Neural crest cell (in vitro differentiated cells): ENCODE data around the gene CACNA2D3. TPM values are rescaled to one million over a fixed set of nuclear protein-coding genes. Genes with fewer than 3 reads are reported as not detected.

Experiments
- DNase-seq: peaks from one replicate; pipeline ENCODE4 v3.0.0; 2021; ENCODE audit warnings: low read depth, mixed read lengths, low spot score
- H3K27ac Mint-ChIP-seq: one replicate; pipeline ENCODE4 v1.8.0; 2021; ENCODE audit warnings: mild to moderate bottlenecking, mixed read lengths; ENCODE audit not compliant: unreplicated experiment
- H3K27me3 Mint-ChIP-seq: 2 replicates; pipeline ENCODE4 v1.8.0; 2021; ENCODE audit warnings: low read depth, mild to moderate bottlenecking, mixed read lengths
- H3K36me3 Mint-ChIP-seq: 2 replicates; pipeline ENCODE4 v1.8.0; 2021; ENCODE audit warnings: low read depth, mild to moderate bottlenecking, mixed read lengths
- H3K4me1 Mint-ChIP-seq: 2 replicates; pipeline ENCODE4 v1.8.0; 2021; ENCODE audit warnings: mixed read lengths
- H3K4me3 Mint-ChIP-seq: one replicate; pipeline ENCODE4 v1.8.0; 2021; ENCODE audit warnings: mild to moderate bottlenecking, mixed read lengths
- H3K9me3 Mint-ChIP-seq: 2 replicates; pipeline ENCODE4 v1.8.0; 2021; ENCODE audit warnings: mixed read lengths
- CTCF ChIP-seq: fragments of 200-600 bp; sonication (generic); conservative IDR thresholded peaks from 2 replicates; pipeline ENCODE4 v1.5.0; 2021; ENCODE audit warnings: antibody characterized with exemption, mild to moderate bottlenecking
- total RNA-seq: library from RNA; stranded (reverse); gene quantifications from 2 replicates; pipeline ENCODE4 v1.2.1, GENCODE V29; 2021

Gene CACNA2D3
- total RNA-seq, 1 donor from 2014 or later, result 0.82 TPM

DNA sequence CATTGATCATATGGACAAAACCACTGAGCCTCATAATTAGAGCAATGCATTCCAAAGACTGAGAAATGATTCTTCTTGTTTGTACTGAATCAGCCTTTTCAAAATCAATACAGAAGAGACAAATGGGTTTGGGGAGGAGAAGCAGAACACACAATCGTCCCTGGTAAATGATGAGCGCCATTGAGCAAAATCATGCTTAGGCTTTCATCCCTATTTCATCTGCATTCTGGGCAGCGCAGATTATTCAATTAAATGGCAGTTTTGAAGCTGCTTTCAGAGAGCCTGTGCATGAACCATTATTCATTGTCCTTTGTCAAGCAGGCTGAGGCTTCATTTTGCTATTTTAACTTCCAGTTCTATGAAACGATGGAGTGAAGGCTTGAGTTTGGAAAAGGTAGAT, 371.9 kb downstream of the CACNA2D3 start:
- H3K36me3 Mint-ChIP-seq, result no peaks in the 10 kb centered on the region
- H3K27ac Mint-ChIP-seq, result no peak overlapping the region
- H3K4me3 Mint-ChIP-seq, result no peak overlapping the region
- peaks cover 2% of the 10 kb centered on the region for H3K9me3 Mint-ChIP-seq
- no peaks in the 10 kb centered on the region for H3K4me1 Mint-ChIP-seq
- TF ChIP-seq CTCF, result no peak
- H3K27me3 Mint-ChIP-seq, result no peaks in the 10 kb centered on the region
- DNase-seq, result no peak

- H3K9me3 Mint-ChIP-seq, result peaks cover 3% of the 10 kb centered on the region
- H3K36me3 Mint-ChIP-seq, result no peaks in the 10 kb centered on the region
- no peaks in the 10 kb centered on the region for H3K4me1 Mint-ChIP-seq
- H3K27ac Mint-ChIP-seq, result no peak overlapping the region
- H3K4me3 Mint-ChIP-seq, result no peak overlapping the region
- H3K27me3 Mint-ChIP-seq, result peaks cover 8% of the 10 kb centered on the region
- DNase-seq, result no peak
- no peak for TF ChIP-seq CTCF
These were observed 384.3 kb downstream of the CACNA2D3 start for GRCh38 chr3:54506603-54507002.

GRCh38 chr3:54507876-54508460, 385.6 kb downstream of the CACNA2D3 start:
- Mint-ChIP-seq H3K4me1 (no peaks in the 10 kb centered on the region), H3K27me3 (peaks cover 6% of the 10 kb centered on the region), H3K27ac (no peak overlapping the region), H3K36me3 (no peaks in the 10 kb centered on the region), H3K4me3 (no peak overlapping the region), H3K9me3 (peaks cover 3% of the 10 kb centered on the region)
- no peak for DNase-seq
- no peak for TF ChIP-seq CTCF

DNA sequence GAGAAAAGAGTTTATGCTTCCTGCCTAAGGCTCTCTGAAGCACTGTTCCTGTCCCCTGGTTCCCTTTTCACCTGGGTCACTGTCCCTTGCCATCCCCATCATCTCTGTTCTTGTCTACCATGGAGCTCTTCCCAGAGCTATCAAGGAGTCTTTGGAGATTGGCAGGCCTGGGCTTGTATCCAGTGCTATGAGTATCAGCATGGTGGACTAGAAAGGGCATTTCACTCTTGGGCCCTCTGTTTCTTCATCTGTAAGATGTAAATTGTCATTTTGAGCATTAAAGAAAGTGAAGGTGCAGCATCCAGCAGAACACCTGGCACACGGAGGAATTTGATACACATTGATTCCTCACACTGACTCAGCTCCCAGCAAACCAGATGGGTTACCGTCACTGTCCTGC, 388.2 kb downstream of the CACNA2D3 start:
- H3K4me3 Mint-ChIP-seq, result no peak overlapping the region
- no peak for DNase-seq
- H3K36me3 Mint-ChIP-seq, result no peaks in the 10 kb centered on the region
- H3K27ac Mint-ChIP-seq, result no peak overlapping the region
- H3K4me1 Mint-ChIP-seq, result no peaks in the 10 kb centered on the region
- no peak for TF ChIP-seq CTCF
- H3K9me3 Mint-ChIP-seq, result peaks cover 3% of the 10 kb centered on the region
- H3K27me3 Mint-ChIP-seq, result peaks cover 2% of the 10 kb centered on the region

DNA sequence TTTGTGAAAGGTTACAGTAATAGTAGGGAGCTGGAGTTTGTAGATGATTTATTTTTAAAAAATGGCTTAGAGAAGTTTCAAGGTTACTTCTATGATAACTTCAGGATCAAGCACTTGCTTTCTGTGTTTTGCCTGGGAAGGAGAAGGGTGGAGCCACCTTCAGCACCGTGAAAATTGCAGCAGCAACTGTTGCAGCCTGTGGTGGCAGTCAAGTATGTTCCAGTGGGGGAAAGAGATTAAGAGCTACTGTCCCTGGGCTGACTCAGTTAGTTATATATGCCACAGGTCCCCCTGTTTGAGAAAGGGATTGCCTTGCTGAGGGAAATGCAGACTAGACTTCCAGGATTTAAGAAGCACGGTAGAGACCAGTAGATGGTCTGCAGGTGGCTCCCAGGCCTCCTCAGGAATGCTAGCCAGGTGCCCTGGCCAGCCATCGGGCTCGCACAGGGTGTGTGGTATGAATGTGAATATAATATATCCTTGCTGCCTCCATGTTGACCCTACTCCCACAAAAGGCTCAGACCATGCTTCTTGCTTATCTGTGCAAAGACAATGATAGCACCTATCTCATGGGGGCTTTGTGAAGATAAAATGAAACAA, 389.5 kb downstream of the CACNA2D3 start:
- H3K36me3 Mint-ChIP-seq, result no peaks in the 10 kb centered on the region
- TF ChIP-seq CTCF, result no peak
- no peaks in the 10 kb centered on the region for H3K4me1 Mint-ChIP-seq
- no peak for DNase-seq
- H3K9me3 Mint-ChIP-seq, result peaks cover 3% of the 10 kb centered on the region
- no peak overlapping the region for H3K4me3 Mint-ChIP-seq
- peaks cover 2% of the 10 kb centered on the region for H3K27me3 Mint-ChIP-seq
- H3K27ac Mint-ChIP-seq, result no peak overlapping the region
